HG03108 (cell line): Measurements from ENCODE around the gene ZSWIM9.
"Not testable (repeated sequence)": the region's sequence is repeated elsewhere in the genome, so short reads cannot be mapped to it uniquely, and the experiment has no call there.

ENCODE experiments used
- ATAC-seq: cut with Tn5 transposase; IDR thresholded peaks from one replicate; pipeline ENCODE4 v1.9.1; 2021; ENCODE audit warnings: moderate library complexity; ENCODE audit not compliant: unreplicated experiment

The ZSWIM9 gene

GRCh38 chr19:48210005-48210404 lies 39.5 kb downstream of the ZSWIM9 start:
- no peak for ATAC-seq

- no peak for ATAC-seq
These were observed 43.5 kb downstream of the ZSWIM9 start for GRCh38 chr19:48213959-48214358.

GRCh38 chr19:48216933-48217332 lies 46.5 kb downstream of the ZSWIM9 start:
- no peak for ATAC-seq

GRCh38 chr19:48218997-48219396 lies 48.5 kb downstream of the ZSWIM9 start:
- ATAC-seq = no peak

- ATAC-seq = not testable (repeated sequence)
These were observed 50.3 kb downstream of the ZSWIM9 start for GRCh38 chr19:48220784-48221183.

GRCh38 chr19:48221628-48222027 lies 51.1 kb downstream of the ZSWIM9 start:
- ATAC-seq = no peak

GRCh38 chr19:48230555-48231129 lies 60.2 kb downstream of the ZSWIM9 start:
- no peak for ATAC-seq

GRCh38 chr19:48237057-48237456 lies 66.6 kb downstream of the ZSWIM9 start:
- no peak for ATAC-seq

- ATAC-seq = no peak
These were observed 68.6 kb downstream of the ZSWIM9 start for GRCh38 chr19:48239120-48239519.

GRCh38 chr19:48239582-48240141 lies 69.2 kb downstream of the ZSWIM9 start:
- no peak for ATAC-seq

- not testable (repeated sequence) for ATAC-seq
These were observed 71.3 kb downstream of the ZSWIM9 start for GRCh38 chr19:48241771-48242170.

GRCh38 chr19:48244281-48244680 lies 73.8 kb downstream of the ZSWIM9 start:
- ATAC-seq = no peak

- ATAC-seq = no peak
These were observed 75.6 kb downstream of the ZSWIM9 start for GRCh38 chr19:48246101-48246500.

- no peak for ATAC-seq
These were observed 76.7 kb downstream of the ZSWIM9 start for GRCh38 chr19:48247212-48247611.
